H9 (cell line): ENCODE measurements around the gene PLEKHA7. TPM values are rescaled to one million over a fixed set of nuclear protein-coding genes. Genes with fewer than 3 reads are reported as not detected.
A peak's percentile ranks its signal among the peaks of the same experiment; 100 is the strongest.
"Not testable (repeated sequence)": the region's sequence is repeated elsewhere in the genome, so short reads cannot be mapped to it uniquely, and the experiment has no call there.

Experiments used
- DNase-seq: peaks from one replicate; pipeline ENCODE4 v3.0.0-alpha.2; 2017
- H2AFZ ChIP-seq: one replicate; pipeline ENCODE4 v1.6.1; 2013; ENCODE audit warnings: mild to moderate bottlenecking, low read length, control low read depth, moderate library complexity
- H2AK5ac ChIP-seq: 2 replicates; pipeline ENCODE4 v1.6.1; 2013; ENCODE audit warnings: low read length, control low read depth, mixed read lengths; ENCODE audit not compliant: insufficient read length
- H2BK120ac ChIP-seq: one replicate; pipeline ENCODE4 v1.6.1; 2013; ENCODE audit warnings: low read depth, mild to moderate bottlenecking, low read length, control low read depth, inconsistent platforms; ENCODE audit not compliant: poor library complexity, severe bottlenecking
- H2BK12ac ChIP-seq: 2 replicates; pipeline ENCODE4 v1.6.1; 2013; ENCODE audit warnings: low read length, control low read depth, mixed read lengths, low read depth; ENCODE audit not compliant: insufficient read length
- H2BK15ac ChIP-seq: 2 replicates; pipeline ENCODE4 v1.6.1; 2013; ENCODE audit warnings: low read depth, low read length, control low read depth
- H2BK20ac ChIP-seq: one replicate; pipeline ENCODE4 v1.6.1; 2013; ENCODE audit warnings: low read depth, mild to moderate bottlenecking, low read length, control low read depth, inconsistent platforms; ENCODE audit not compliant: poor library complexity, severe bottlenecking
- H2BK5ac ChIP-seq: 2 replicates; pipeline ENCODE4 v1.6.1; 2013; ENCODE audit warnings: low read length, control low read depth, mixed read lengths; ENCODE audit not compliant: insufficient read length
- H3K14ac ChIP-seq: 2 replicates; pipeline ENCODE4 v1.6.1; 2013; ENCODE audit warnings: low read length, control low read depth; ENCODE audit not compliant: insufficient read depth
- H3K18ac ChIP-seq: 2 replicates; pipeline ENCODE4 v1.6.1; 2013; ENCODE audit warnings: low read depth, mild to moderate bottlenecking, mixed read lengths, low read length, control low read depth; ENCODE audit not compliant: insufficient read length
- H3K23ac ChIP-seq: 2 replicates; pipeline ENCODE4 v1.6.1; 2013; ENCODE audit warnings: low read length, control low read depth, mixed read lengths, low read depth; ENCODE audit not compliant: insufficient read length
- H3K23me2 ChIP-seq: 2 replicates; pipeline ENCODE4 v1.6.1; 2013; ENCODE audit warnings: low read depth, mild to moderate bottlenecking, mixed read lengths, low read length, control low read depth; ENCODE audit not compliant: insufficient read length, poor library complexity, severe bottlenecking
- H3K27ac ChIP-seq: 2 replicates; pipeline ENCODE4 v1.5.1; 2013; ENCODE audit warnings: low read length, control low read depth, mixed read lengths, low read depth; ENCODE audit not compliant: insufficient read length
- H3K27me3 ChIP-seq: 2 replicates; pipeline ENCODE4 v1.6.1; 2013; ENCODE audit warnings: low read length, control low read depth, inconsistent platforms; ENCODE audit not compliant: insufficient read depth
- H3K4ac ChIP-seq: 2 replicates; pipeline ENCODE4 v1.6.1; 2013; ENCODE audit warnings: low read depth, mild to moderate bottlenecking, control low read depth, inconsistent platforms, low read length, moderate library complexity
- H3K4me1 ChIP-seq: 2 replicates; pipeline ENCODE4 v1.6.1; 2013; ENCODE audit warnings: low read length, control low read depth, inconsistent platforms; ENCODE audit not compliant: insufficient read depth
- H3K4me2 ChIP-seq: 2 replicates; pipeline ENCODE4 v1.6.1; 2013; ENCODE audit warnings: low read length, control low read depth, mixed read lengths; ENCODE audit not compliant: insufficient read length, insufficient read depth
- H3K56ac ChIP-seq: 2 replicates; pipeline ENCODE4 v1.6.1; 2013; ENCODE audit warnings: low read depth, mild to moderate bottlenecking, mixed read lengths, low read length, control low read depth; ENCODE audit not compliant: insufficient read length
- H3K79me1 ChIP-seq: 2 replicates; pipeline ENCODE4 v1.6.1; 2013; ENCODE audit warnings: low read depth, mild to moderate bottlenecking, moderate library complexity, low read length, control low read depth, inconsistent platforms; ENCODE audit not compliant: insufficient read depth, poor library complexity, severe bottlenecking
- H3K79me2 ChIP-seq: 2 replicates; pipeline ENCODE4 v1.6.1; 2013; ENCODE audit warnings: low read length, control low read depth, inconsistent platforms; ENCODE audit not compliant: insufficient read depth
- H3K9ac ChIP-seq: 2 replicates; pipeline ENCODE4 v1.6.1; 2013; ENCODE audit warnings: low read length, control low read depth, mixed read lengths; ENCODE audit not compliant: insufficient read length; ENCODE audit errors: extremely low read depth
- H3K9me3 ChIP-seq: one replicate; pipeline ENCODE4 v1.6.1; 2013; ENCODE audit warnings: low read depth, low read length, inconsistent platforms; ENCODE audit not compliant: control insufficient read depth
- H3T11ph ChIP-seq: one replicate; pipeline ENCODE4 v1.6.1; 2013; ENCODE audit warnings: mild to moderate bottlenecking, low read length, control low read depth, inconsistent platforms
- H4K20me1 ChIP-seq: one replicate; pipeline ENCODE4 v1.6.1; 2013; ENCODE audit not compliant: control insufficient read depth, insufficient read length, insufficient read depth
- H4K5ac ChIP-seq: 2 replicates; pipeline ENCODE4 v1.6.1; 2013; ENCODE audit warnings: low read depth, mild to moderate bottlenecking, mixed read lengths, low read length, control low read depth; ENCODE audit not compliant: insufficient read length
- H4K8ac ChIP-seq: replicated peaks from 2 replicates; pipeline ENCODE4 v1.6.1; 2013; ENCODE audit warnings: low read length, control low read depth, mixed read lengths, low read depth; ENCODE audit not compliant: insufficient read length
- H4K91ac ChIP-seq: 2 replicates; pipeline ENCODE4 v1.6.1; 2013; ENCODE audit warnings: low read depth, mild to moderate bottlenecking, moderate library complexity, mixed read lengths, low read length, control low read depth; ENCODE audit not compliant: insufficient read length
- H3K27ac Mint-ChIP-seq, 3 experiments: 2 replicates in 2 of 3; 3 replicates in 1 of 3; pipeline ENCODE4 v1.8.0; 2020 to 2021; ENCODE audit warnings: mixed read lengths in 3 of 3, mild to moderate bottlenecking in 1 of 3, moderate library complexity in 1 of 3
- H3K27me3 Mint-ChIP-seq: 2 replicates; pipeline ENCODE4 v1.8.0; 2021; ENCODE audit warnings: low read depth, mild to moderate bottlenecking, moderate library complexity, mixed read lengths
- H3K36me3 Mint-ChIP-seq, 3 experiments: 2 replicates in 2 of 3; 3 replicates in 1 of 3; pipeline ENCODE4 v1.8.0; 2020 to 2021; ENCODE audit warnings: low read depth in 3 of 3, mixed read lengths in 3 of 3; ENCODE audit not compliant: insufficient read depth in 1 of 3
- H3K4me1 Mint-ChIP-seq, 2 experiments: 2 replicates each; pipeline ENCODE4 v1.8.0; 2020; ENCODE audit warnings: mixed read lengths in 2 of 2
- H3K4me3 Mint-ChIP-seq, 2 experiments: 2 replicates in 1 of 2; 3 replicates in 1 of 2; pipeline ENCODE4 v1.8.0; 2020 to 2021; ENCODE audit warnings: mild to moderate bottlenecking in 2 of 2, mixed read lengths in 2 of 2, moderate library complexity in 1 of 2
- H3K9me3 Mint-ChIP-seq, 2 experiments: 2 replicates in 1 of 2; 3 replicates in 1 of 2; pipeline ENCODE4 v1.8.0; 2020; ENCODE audit warnings: mild to moderate bottlenecking in 2 of 2, mixed read lengths in 2 of 2, moderate library complexity in 1 of 2
- CTCF ChIP-seq: fragments of 200-600 bp; sonication (generic); conservative IDR thresholded peaks from 3 replicates; pipeline ENCODE4 v1.8.0; 2021; ENCODE audit warnings: antibody characterized with exemption, mild to moderate bottlenecking
- WGBS: extraction: QIAGEN DNeasy Blood & Tissue Kit; methylation state at CpG from one replicate; pipeline ENCODE4 v1.1.7; 2013; ENCODE audit warnings: missing lambda C conversion rate, low lambda C conversion rate, mixed read lengths; ENCODE audit not compliant: insufficient read length; ENCODE audit errors: extremely low coverage; 5-methylcytosine and 5-hydroxymethylcytosine counted together
- total RNA-seq: library from RNA; stranded (reverse); gene quantifications from 2 replicates; pipeline ENCODE4 v1.2.1, GENCODE V29; 2021

Gene PLEKHA7
- total RNA-seq, 1 experiment from 2014 or later, result 21.0 TPM

- H4K91ac ChIP-seq, result no peak overlapping the region
- H3K4me1 ChIP-seq, result no peaks in the 10 kb centered on the region
- no peak overlapping the region for H3K4me2 ChIP-seq
- H2BK5ac ChIP-seq, result no peak overlapping the region
- no peak overlapping the region for H4K5ac ChIP-seq
- H3T11ph ChIP-seq, result no peak overlapping the region
- no peak overlapping the region for H2BK20ac ChIP-seq
- no peak overlapping the region for H2BK15ac ChIP-seq
- no peaks in the 10 kb centered on the region for H3K79me1 ChIP-seq
- no peak overlapping the region for H3K18ac ChIP-seq
- no peak for TF ChIP-seq CTCF
- H3K79me2 ChIP-seq, result no peaks in the 10 kb centered on the region; the same call in 1 of the 2 replicates
- no peak overlapping the region for H3K27ac ChIP-seq
- no peak for DNase-seq
- H2BK12ac ChIP-seq, result no peak overlapping the region
- no peak overlapping the region for H3K9ac ChIP-seq
- H3K9me3 ChIP-seq, result no peaks in the 10 kb centered on the region
- no peak overlapping the region for H2BK120ac ChIP-seq
- no peaks in the 10 kb centered on the region for H3K23me2 ChIP-seq
- H4K20me1 ChIP-seq, result no peaks in the 10 kb centered on the region
- Mint-ChIP-seq H3K36me3 (no peaks in the 10 kb centered on the region; a peak in 1 of 7 replicates), H3K27ac (peak overlapping the region in 1 of 3 experiments; percentile 61; a peak in 2 of 7 replicates), H3K27me3 (no peaks in the 10 kb centered on the region; the same call in none of the 2 replicates), H3K9me3 (no peaks in the 10 kb centered on the region; a peak in 1 of 5 replicates), H3K4me1 (peaks cover 27 to 44% of the 10 kb centered on the region in 2 experiments), H3K4me3 (no peak overlapping the region)
- no peak overlapping the region for H3K56ac ChIP-seq
- WGBS, result no CpG with 5 or more reads among the region's 3 CpGs
- no peak overlapping the region for H4K8ac ChIP-seq
- no peak overlapping the region for H2AFZ ChIP-seq
- no peak overlapping the region for H3K14ac ChIP-seq
- H2AK5ac ChIP-seq, result no peak overlapping the region
- H3K27me3 ChIP-seq, result no peaks in the 10 kb centered on the region
- no peak overlapping the region for H3K23ac ChIP-seq
- no peak overlapping the region for H3K4ac ChIP-seq
Measured at GRCh38 chr11:16963316-16963876, 50.8 kb downstream of the PLEKHA7 start.

GRCh38 chr11:16962589-16962988 lies 51.6 kb downstream of the PLEKHA7 start:
- not testable (repeated sequence) for H3K9me3 Mint-ChIP-seq, H2BK12ac ChIP-seq, H3K23me2 ChIP-seq, H3K79me1 ChIP-seq, H4K5ac ChIP-seq, H3K36me3 Mint-ChIP-seq, H3K4me3 Mint-ChIP-seq, H4K91ac ChIP-seq, H3K27me3 ChIP-seq, H2AFZ ChIP-seq, H3K56ac ChIP-seq, H3K14ac ChIP-seq, H3K9me3 ChIP-seq, H2BK20ac ChIP-seq, H3K27me3 Mint-ChIP-seq, H3K9ac ChIP-seq, H3K27ac Mint-ChIP-seq, H3K4me2 ChIP-seq, H4K8ac ChIP-seq, H4K20me1 ChIP-seq, DNase-seq, H3K79me2 ChIP-seq, H3K23ac ChIP-seq, H3K4me1 ChIP-seq, H2BK120ac ChIP-seq, H3T11ph ChIP-seq, H3K4ac ChIP-seq, H2AK5ac ChIP-seq, H3K18ac ChIP-seq, H2BK5ac ChIP-seq, H2BK15ac ChIP-seq, H3K27ac ChIP-seq
- peaks cover 27 to 42% of the 10 kb centered on the region in 2 experiments for H3K4me1 Mint-ChIP-seq
